Stomach smooth muscle (tissue), 2 donors: ENCODE data around the gene CBFA2T2.
A peak's percentile ranks its signal among the peaks of the same experiment; 100 is the strongest.

Experiments
- H3K27ac ChIP-seq: one replicate; pipeline ENCODE4 v1.7.0; 2013; ENCODE audit warnings: mild to moderate bottlenecking, low read length, inconsistent platforms
- H3K27me3 ChIP-seq, 2 donors: one replicate each; pipeline ENCODE4 v1.7.0; 2013; ENCODE audit warnings: low read length in 2 of 2; ENCODE audit not compliant: insufficient read depth in 2 of 2, control insufficient read depth in 1 of 2
- H3K36me3 ChIP-seq, 2 donors: one replicate each; pipeline ENCODE4 v1.7.0; 2013; ENCODE audit warnings: low read length in 2 of 2; ENCODE audit not compliant: control insufficient read depth in 2 of 2, insufficient read depth in 2 of 2
- H3K4me1 ChIP-seq: one replicate; pipeline ENCODE4 v1.7.0; 2013; ENCODE audit warnings: low read length; ENCODE audit not compliant: control insufficient read depth, insufficient read depth
- H3K4me3 ChIP-seq, 2 donors: one replicate each; pipeline ENCODE4 v1.7.0; 2013; ENCODE audit warnings: low read length in 2 of 2
- H3K9ac ChIP-seq, 2 donors: one replicate each; pipeline ENCODE4 v1.7.0; 2013; ENCODE audit warnings: low read length in 2 of 2, mild to moderate bottlenecking in 1 of 2
- H3K9me3 ChIP-seq, 2 donors: one replicate each; pipeline ENCODE4 v1.7.0; 2013; ENCODE audit warnings: low read length in 2 of 2; ENCODE audit not compliant: control insufficient read depth in 2 of 2
- donor health status: healthy.
- donor health status: Pancreatic carcinoma.

Gene CBFA2T2

DNA sequence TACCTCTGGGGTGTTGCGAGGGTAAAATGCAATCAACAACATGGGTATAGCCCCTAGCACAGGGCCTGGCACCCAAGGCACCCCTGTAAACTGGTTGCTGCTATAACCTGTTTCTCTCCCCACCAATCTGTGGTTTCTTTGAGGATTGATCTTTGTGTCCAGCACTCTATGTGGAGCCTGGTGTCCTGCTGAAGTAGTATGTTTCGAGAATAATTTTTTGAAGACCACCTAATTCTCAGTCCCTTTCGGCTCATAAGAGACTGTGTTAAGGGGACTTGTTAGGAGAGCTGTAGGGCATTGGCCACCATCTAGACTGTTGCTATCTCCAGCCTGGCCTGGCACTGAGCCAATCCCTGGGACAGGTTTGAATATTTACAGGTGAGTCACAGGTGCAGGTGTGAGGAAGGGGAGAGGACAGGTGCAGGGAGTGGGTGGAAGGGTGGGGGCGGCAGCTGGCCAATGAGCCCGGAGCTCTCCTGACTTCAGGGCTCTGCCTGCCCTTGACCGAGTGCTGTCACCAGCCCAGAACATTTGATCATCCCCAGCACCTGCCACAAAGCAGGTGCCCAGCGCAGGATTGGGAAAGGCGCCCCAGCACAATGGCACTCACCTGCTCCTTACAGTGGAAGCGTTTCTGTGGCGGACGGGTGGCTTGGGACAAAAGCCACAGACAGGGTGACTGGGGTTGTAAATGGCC is 164.2 kb downstream of the CBFA2T2 start:
- Histone ChIP-seq H3K4me1 (peaks cover 17% of the 10 kb centered on the region), H3K27ac (no peak overlapping the region), H3K4me3 (peak overlapping the region in 1 of 2 donors; percentile 64), H3K36me3 (peaks cover 7 to 12% of the 10 kb centered on the region in 2 donors), H3K9ac (peak overlapping the region; percentile 52 to 73), H3K27me3 (no peaks in the 10 kb centered on the region), H3K9me3 (no peaks in the 10 kb centered on the region)

DNA sequence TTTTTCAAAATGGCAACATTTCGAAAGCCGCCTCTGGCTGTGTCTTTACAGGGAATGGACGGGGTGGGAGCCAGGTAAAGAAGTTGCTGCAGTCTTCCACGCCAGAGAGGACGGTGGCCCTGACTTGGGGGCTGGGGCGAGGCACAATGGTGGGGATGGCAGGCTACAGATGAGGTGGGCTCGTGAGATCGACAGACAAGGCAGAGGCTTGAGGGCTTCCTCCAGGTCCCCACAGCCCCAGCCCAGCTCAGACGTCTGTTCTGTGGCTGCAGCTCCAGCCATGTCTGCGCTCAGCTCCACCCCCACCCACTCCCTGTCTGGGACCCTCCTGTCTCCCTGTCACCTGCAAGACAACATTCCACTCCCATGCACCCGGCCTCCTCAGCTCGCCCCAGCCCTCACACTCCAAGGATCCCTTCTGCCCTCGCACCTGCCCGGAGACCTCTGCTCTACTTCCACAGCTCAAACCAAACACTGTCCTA is 164.8 kb downstream of the CBFA2T2 start:
- Histone ChIP-seq H3K27ac (no peak overlapping the region), H3K27me3 (no peaks in the 10 kb centered on the region), H3K9ac (no peak overlapping the region), H3K4me1 (peaks cover 12% of the 10 kb centered on the region), H3K4me3 (no peak overlapping the region), H3K36me3 (peaks cover 7 to 16% of the 10 kb centered on the region in 2 donors), H3K9me3 (no peaks in the 10 kb centered on the region)

DNA sequence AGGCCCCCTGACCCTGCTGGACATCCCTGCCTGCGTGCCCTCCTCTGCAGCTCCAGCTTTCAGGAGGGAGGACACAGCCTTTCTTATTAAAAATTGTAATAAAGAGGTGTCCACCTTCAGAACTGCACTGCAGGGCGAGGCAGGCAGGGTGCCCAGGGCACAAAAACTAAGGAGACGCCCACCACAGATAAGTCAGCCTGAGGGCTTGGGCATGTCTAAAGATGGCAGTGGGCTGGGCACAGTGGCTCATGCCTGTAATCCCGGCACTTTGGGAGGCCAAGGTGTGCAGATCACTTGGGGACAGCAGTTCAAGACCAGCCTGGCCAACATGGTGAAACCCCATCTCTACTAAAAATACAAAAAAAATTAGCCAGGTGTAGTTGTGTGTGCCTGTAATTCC is 165.3 kb downstream of the CBFA2T2 start:
- H3K27ac ChIP-seq: no peak overlapping the region
- H3K27me3 ChIP-seq: no peaks in the 10 kb centered on the region
- peaks cover 12% of the 10 kb centered on the region for H3K4me1 ChIP-seq
- H3K9me3 ChIP-seq: no peaks in the 10 kb centered on the region
- no peak overlapping the region for H3K4me3 ChIP-seq
- no peak overlapping the region for H3K9ac ChIP-seq
- peaks cover 11 to 17% of the 10 kb centered on the region in 2 donors for H3K36me3 ChIP-seq

DNA sequence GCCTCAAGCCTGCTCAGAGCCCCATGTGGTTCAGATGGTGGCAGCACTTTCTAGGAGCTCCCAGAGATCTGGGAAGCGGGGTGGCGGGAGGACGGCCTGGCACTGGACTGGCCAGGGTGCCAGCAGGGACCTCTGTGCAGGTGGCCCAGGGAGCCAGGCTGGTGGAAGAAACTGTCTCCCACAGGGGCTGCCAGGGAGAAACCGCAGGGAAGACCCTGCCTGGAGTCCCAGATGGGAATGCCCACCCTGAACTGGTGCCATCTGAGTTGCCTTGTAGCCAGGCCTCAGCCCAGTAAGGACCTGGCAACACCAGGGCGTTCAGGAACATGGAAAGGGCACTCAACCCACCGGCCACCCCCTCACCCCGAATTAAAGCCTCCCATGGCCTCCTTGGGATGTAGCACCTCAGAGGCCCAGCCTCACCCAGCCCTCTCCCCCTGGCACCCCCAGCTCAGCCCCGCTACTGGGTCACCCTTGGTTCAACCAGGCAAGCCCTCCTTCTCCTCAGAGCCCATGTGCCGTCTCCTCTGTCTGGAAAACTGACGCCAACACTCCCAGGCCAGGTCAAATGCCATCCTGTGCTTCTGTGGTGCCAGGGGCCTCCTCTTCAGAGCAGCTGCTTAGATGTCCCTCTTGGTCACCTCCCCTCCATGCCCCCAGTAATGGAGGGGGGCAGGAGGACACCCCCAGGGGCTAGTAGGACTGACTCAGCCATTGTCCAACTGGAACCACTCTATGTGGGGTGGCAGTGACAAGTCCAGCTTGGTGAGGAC is 166.3 kb downstream of the CBFA2T2 start:
- peaks cover 12% of the 10 kb centered on the region for H3K4me1 ChIP-seq
- H3K36me3 ChIP-seq: peaks cover 14 to 17% of the 10 kb centered on the region in 2 donors
- no peak overlapping the region for H3K9ac ChIP-seq
- H3K4me3 ChIP-seq: no peak overlapping the region
- no peak overlapping the region for H3K27ac ChIP-seq
- no peaks in the 10 kb centered on the region for H3K27me3 ChIP-seq
- no peaks in the 10 kb centered on the region for H3K9me3 ChIP-seq

DNA sequence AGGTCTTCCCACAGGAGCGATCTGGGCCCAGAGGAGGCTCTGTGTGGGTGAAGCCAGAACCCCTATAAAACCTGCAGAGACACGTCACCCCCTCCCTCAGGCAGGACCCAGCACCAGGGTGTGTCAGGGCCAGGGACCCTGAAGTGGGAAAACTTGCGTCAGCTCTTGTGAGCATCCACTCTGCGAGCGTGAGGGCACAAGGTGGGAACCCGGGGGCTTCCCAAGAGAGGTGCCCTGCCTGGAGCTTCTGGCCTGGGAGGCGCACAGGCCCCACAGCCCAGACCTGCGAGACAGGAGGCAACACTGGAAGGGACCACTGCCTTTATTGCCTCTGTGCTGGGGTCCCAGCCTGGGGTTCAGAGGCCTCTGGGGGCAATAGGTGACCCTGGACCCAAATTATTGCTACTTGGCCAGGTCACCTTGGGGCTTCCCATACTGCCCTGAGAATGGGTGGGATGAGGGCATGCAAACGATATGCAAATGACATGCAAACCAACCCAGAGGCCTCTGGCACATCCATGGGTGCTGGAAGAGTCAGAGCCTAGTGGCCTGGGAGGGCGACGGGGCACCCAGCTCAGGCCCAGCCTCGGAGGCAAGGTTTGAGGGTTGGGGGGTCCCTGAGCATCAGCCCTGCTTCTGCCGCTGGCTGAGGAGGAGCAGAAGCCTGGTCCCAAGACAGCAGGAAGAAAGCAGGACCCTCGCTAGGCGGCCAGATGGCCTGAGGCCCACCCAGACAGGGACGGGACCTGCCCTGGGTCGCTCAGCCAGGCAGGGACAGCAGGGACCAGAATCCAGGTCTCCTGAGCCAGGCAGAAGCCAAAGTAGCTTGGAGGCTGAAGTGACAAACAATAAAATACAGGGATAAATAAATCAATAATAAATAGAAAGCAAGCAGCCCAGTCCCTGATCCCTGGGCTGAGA is 167.1 kb downstream of the CBFA2T2 start:
- Histone ChIP-seq H3K9me3 (no peaks in the 10 kb centered on the region), H3K4me1 (peaks cover 14% of the 10 kb centered on the region), H3K9ac (no peak overlapping the region), H3K27ac (no peak overlapping the region), H3K27me3 (no peaks in the 10 kb centered on the region), H3K4me3 (no peak overlapping the region), H3K36me3 (peaks cover 14 to 17% of the 10 kb centered on the region in 2 donors)

DNA sequence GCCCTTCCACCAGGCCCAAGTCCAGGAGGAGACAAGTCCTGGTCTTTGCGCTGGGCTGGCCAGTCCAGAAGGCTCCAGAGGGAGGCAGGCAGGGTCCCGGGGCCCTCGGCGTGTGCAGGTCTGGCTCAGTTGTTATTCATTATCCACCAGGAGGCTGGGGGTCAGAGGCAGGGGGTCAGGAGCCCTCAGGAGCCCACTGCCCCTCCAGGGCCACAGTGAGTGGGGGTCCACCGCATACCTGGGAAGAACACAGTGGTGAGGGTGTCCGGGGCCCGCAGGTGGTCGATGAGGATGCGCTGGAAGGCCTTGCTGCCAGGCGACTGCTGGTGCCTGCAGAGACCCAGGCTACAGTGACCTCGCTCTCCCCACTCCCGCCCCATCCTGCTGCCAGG is 167.8 kb downstream of the CBFA2T2 start:
- no peak overlapping the region for H3K9ac ChIP-seq
- H3K4me3 ChIP-seq: no peak overlapping the region
- H3K4me1 ChIP-seq: peaks cover 20% of the 10 kb centered on the region
- H3K27me3 ChIP-seq: no peaks in the 10 kb centered on the region
- H3K9me3 ChIP-seq: no peaks in the 10 kb centered on the region
- no peak overlapping the region for H3K27ac ChIP-seq
- H3K36me3 ChIP-seq: peaks cover 14 to 17% of the 10 kb centered on the region in 2 donors

DNA sequence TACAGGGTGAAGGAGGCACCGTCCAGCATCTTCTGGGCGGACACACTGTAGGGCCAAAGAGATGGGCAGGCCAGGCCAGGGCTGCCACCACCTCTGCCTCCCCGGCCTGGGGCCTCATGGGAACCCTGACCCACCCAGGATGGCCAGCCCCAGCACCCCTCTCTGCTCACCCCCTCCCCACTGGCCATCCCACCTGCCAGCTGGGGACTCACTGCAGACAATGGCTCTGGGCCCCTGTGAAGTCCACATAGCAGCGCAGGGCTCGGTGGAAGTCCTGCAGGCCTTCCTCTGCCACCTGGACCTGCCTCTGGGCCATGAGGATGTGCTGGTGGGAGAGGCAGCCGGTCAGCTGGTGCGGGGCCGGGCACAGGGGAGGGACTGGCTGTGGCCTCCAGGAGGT is 168.6 kb downstream of the CBFA2T2 start:
- Histone ChIP-seq H3K4me3 (no peak overlapping the region), H3K27ac (no peak overlapping the region), H3K9ac (no peak overlapping the region), H3K9me3 (no peaks in the 10 kb centered on the region), H3K36me3 (peaks cover 14 to 17% of the 10 kb centered on the region in 2 donors), H3K4me1 (peaks cover 18% of the 10 kb centered on the region), H3K27me3 (no peaks in the 10 kb centered on the region)

DNA sequence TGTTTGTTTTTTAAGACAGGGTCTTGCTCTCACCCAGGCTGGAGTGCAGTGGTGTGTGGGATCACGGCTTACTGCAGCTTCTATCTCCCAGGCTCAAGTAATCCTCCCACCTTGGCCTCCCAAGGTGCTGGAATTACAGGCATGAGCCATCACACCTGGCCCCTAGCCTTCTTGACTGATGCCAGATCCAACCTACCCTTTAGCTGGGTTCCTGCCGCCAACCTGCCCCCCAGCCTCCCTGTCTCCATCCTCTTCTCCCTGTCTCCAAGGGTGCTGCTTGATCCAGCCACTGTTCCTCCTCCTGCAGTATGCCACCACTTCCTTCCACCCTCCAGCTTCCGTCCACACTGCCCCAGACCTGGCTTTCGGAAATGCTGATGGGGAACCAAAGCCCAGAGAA is 169.0 kb downstream of the CBFA2T2 start:
- no peak overlapping the region for H3K9ac ChIP-seq
- peaks cover 14 to 17% of the 10 kb centered on the region in 2 donors for H3K36me3 ChIP-seq

DNA sequence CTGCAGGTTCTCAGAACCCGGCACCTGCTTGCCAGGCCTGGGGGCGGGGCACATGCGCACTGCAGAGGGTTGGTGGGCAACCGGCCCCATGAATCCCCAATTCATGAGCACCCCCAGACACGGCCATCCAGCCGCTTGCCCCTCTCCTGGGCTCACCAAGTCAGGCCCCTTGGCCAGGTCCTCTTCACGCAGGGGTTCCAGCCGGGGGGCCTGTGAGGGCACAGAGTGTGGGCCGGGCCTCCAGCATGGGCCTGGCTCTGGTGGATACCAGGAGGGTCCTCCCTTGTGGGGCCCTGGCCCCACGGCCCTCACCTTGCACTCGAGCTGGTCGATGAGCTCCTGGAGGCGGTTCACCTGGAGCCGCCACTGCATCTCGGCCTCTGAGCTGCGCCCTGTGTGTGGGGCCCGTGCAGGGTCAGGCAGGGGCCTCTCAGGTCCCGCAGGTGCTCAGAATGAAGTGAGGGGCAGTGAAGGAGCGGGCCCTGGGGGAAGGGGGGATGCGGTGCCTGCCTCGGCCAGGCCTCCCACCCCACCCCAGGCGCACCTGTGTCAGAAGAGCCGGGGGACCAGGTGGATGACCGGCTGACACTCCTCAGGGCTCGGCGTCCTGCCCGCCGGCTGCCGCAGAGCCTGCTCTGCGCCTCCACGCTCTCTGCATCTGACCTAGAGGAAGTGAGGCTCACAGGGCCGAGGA is 169.6 kb downstream of the CBFA2T2 start:
- peaks cover 22% of the 10 kb centered on the region for H3K4me1 ChIP-seq
- H3K27ac ChIP-seq: no peak overlapping the region

More for the DNA sequence above, 169.0 kb downstream of the CBFA2T2 start:
- no peaks in the 10 kb centered on the region for H3K9me3 ChIP-seq
- no peaks in the 10 kb centered on the region for H3K27me3 ChIP-seq
- peaks cover 18% of the 10 kb centered on the region for H3K4me1 ChIP-seq
- H3K27ac ChIP-seq: no peak overlapping the region
- H3K4me3 ChIP-seq: no peak overlapping the region

More for the DNA sequence above, 169.6 kb downstream of the CBFA2T2 start:
- H3K9me3 ChIP-seq: no peaks in the 10 kb centered on the region
- peaks cover 14 to 17% of the 10 kb centered on the region in 2 donors for H3K36me3 ChIP-seq
- no peak overlapping the region for H3K9ac ChIP-seq
- no peak overlapping the region for H3K4me3 ChIP-seq
- H3K27me3 ChIP-seq: no peaks in the 10 kb centered on the region
